Fibroblast of lung (primary cell): Measurements from ENCODE around the gene AQR.

Experiments used
- CTCF ChIP-seq, 2 donors: IDR thresholded peaks in 1 of 2; conservative IDR thresholded peaks in 1 of 2; 1 replicate in 1 of 2; 2 replicates in 1 of 2; pipeline ENCODE4 v1.5.1; 2011 to 2012; ENCODE audit warnings: low read length in 2 of 2, control low read depth in 1 of 2, inconsistent platforms in 1 of 2, low read depth in 1 of 2, mild to moderate bottlenecking in 1 of 2
- EZH2 ChIP-seq: IDR thresholded peaks from 2 replicates; pipeline ENCODE4 v1.5.1; 2012; ENCODE audit warnings: low read length, control low read depth, mild to moderate bottlenecking; ENCODE audit errors: missing control alignments

- TF ChIP-seq CTCF (conservative IDR thresholded peaks at IDR 0.05 in 1 of 2, IDR thresholded peaks at IDR 0.05 in 1 of 2; ENCODE audit: low read depth in 1 of 2, low read length in 2 of 2) (no peak), EZH2 (no peak)
Observed at GRCh38 chr15:34904527-34904926, 65.0 kb downstream of the AQR start.
